HepG2 (cell line): Measurements from ENCODE around the gene JPT2. TPM values are rescaled to one million over a fixed set of nuclear protein-coding genes. Genes with fewer than 3 reads are reported as not detected.
A peak's percentile ranks its signal among the peaks of the same experiment; 100 is the strongest.

Source experiments
- ATAC-seq: fragments of 200-7000 bp; cut with Tn5 transposase; 3 replicates; pipeline ENCODE4 v1.9.1; 2020; ENCODE audit warnings: mild to moderate bottlenecking, moderate library complexity
- BruUV-seq: library from RNA; stranded (reverse); fragments of 400-500 nt; replicated peaks from 2 replicates; lab custom pipeline; 2021; lab: Mats Ljungman, UMichigan
- CTCF ChIA-PET: fragments of 300-600 bp; formaldehyde crosslinking; extraction: SDS; loops from one replicate; lab custom pipeline; 2021; ENCODE audit warnings: low total read pairs, inconsistent platforms, low intra/inter-chr PET ratio; lab: Yijun Ruan, JAX
- POLR2A ChIA-PET: fragments of 350-600 bp; sonication (Branson Sonifier 250); formaldehyde crosslinking; loops from one replicate; lab custom pipeline; 2020; ENCODE audit warnings: antibody characterized with exemption, inconsistent platforms; lab: Yijun Ruan, JAX
- DNase-seq: peaks from one replicate; pipeline ENCODE4 v3.0.0-alpha.2; 2015; ENCODE audit warnings: low spot score
- FAIRE-seq: peaks from 3 replicates; lab custom pipeline; 2011; peaks lifted over from hg19 to GRCh38; lab: Jason Lieb, UNC
- H2AFZ ChIP-seq: one replicate; pipeline ENCODE4 v1.6.1; 2011; ENCODE audit warnings: low read length, inconsistent platforms
- H3K27ac ChIP-seq: fragments of 300-600 bp; 3 replicates; pipeline ENCODE4 v1.8.0; 2011; ENCODE audit warnings: mixed run types, mild to moderate bottlenecking, mixed read lengths, low read length, inconsistent platforms; ENCODE audit not compliant: insufficient read depth; ENCODE audit errors: extremely low read length
- H3K27me3 ChIP-seq, 2 experiments: fragments of 200-600 bp in 1 of 2; 2 replicates in 1 of 2; 3 replicates in 1 of 2; pipeline versions ENCODE4 v1.6.0 to v1.8.0; 2011; ENCODE audit warnings: low read length in 2 of 2, mild to moderate bottlenecking in 2 of 2, moderate library complexity in 2 of 2, inconsistent platforms in 1 of 2; ENCODE audit not compliant: insufficient read depth in 2 of 2, control insufficient read depth in 1 of 2
- H3K36me3 ChIP-seq, 2 experiments: fragments of 200-600 bp in 1 of 2; replicated peaks in 1 of 2; 2 replicates in 1 of 2; 3 replicates in 1 of 2; pipeline versions ENCODE4 v1.5.1 to v1.8.0; 2011; ENCODE audit warnings: low read length in 2 of 2, inconsistent platforms in 1 of 2; ENCODE audit not compliant: insufficient read depth in 2 of 2, control insufficient read depth in 1 of 2
- H3K4me1 ChIP-seq: 2 replicates; pipeline ENCODE4 v1.5.1; 2012; ENCODE audit warnings: low read length, inconsistent platforms; ENCODE audit not compliant: insufficient read depth
- H3K4me2 ChIP-seq: 2 replicates; pipeline ENCODE4 v1.6.0; 2011; ENCODE audit warnings: low read depth, low read length, inconsistent platforms
- H3K4me3 ChIP-seq, 3 experiments: fragments of 200-600 bp in 1 of 3; sonication (generic), shearing (Covaris generic) in 1 of 3; replicated peaks in 1 of 3; 2 replicates each; pipeline ENCODE4 v1.5.1; 2011 to 2016; ENCODE audit warnings: low read length in 3 of 3, inconsistent platforms in 2 of 3, low read depth in 2 of 3, mild to moderate bottlenecking in 2 of 3, control low read depth in 1 of 3, mixed read lengths in 1 of 3; ENCODE audit not compliant: insufficient read depth in 1 of 3
- H3K79me2 ChIP-seq: one replicate; pipeline ENCODE4 v1.6.1; 2011; ENCODE audit warnings: low read length, inconsistent platforms; ENCODE audit not compliant: insufficient read depth
- H3K9ac ChIP-seq: 2 replicates; pipeline ENCODE4 v1.6.0; 2011; ENCODE audit warnings: mild to moderate bottlenecking, low read depth, low read length, inconsistent platforms; ENCODE audit not compliant: insufficient read depth
- H3K9me3 ChIP-seq: 2 replicates; pipeline ENCODE4 v1.5.1; 2012; ENCODE audit warnings: mild to moderate bottlenecking, low read length
- H4K20me1 ChIP-seq: 2 replicates; pipeline ENCODE4 v1.6.0; 2011; ENCODE audit warnings: inconsistent platforms, mild to moderate bottlenecking, low read length, moderate library complexity; ENCODE audit not compliant: insufficient read depth
- AGO2 ChIP-seq: fragments of 200-400 bp; formaldehyde crosslinking; optimal IDR thresholded peaks from 2 replicates; pipeline ENCODE3; 2017; ENCODE audit warnings: mild to moderate bottlenecking, low read depth, low read length, moderate library complexity
- CREM ChIP-seq, 2 experiments: sonication (generic) in 1 of 2; formaldehyde crosslinking in 1 of 2; IDR thresholded peaks; 2 replicates each; pipeline versions ENCODE4 v1.4.0 to v1.6.1; 2016 to 2020; ENCODE audit warnings: antibody characterized with exemption in 1 of 2, mild to moderate bottlenecking in 1 of 2, missing genetic modification reagents in 1 of 2
- HDAC6 ChIP-seq: fragments of 200-600 bp; sonication (generic); IDR thresholded peaks from 2 replicates; pipeline ENCODE4 v1.7.0; 2017; ENCODE audit warnings: mild to moderate bottlenecking, antibody characterized with exemption, low read length, low read depth
- ZNF605 ChIP-seq: sonication (generic); formaldehyde crosslinking; IDR thresholded peaks from 2 replicates; pipeline ENCODE4 v1.8.0; 2022; ENCODE audit warnings: mild to moderate bottlenecking, missing genetic modification reagents
- WGBS: methylation state at CpG from one replicate; pipeline ENCODE4 v1.1.6; 2017; ENCODE audit warnings: low lambda C conversion rate; 5-methylcytosine and 5-hydroxymethylcytosine counted together
- in situ Hi-C: cut with HindIII; loops from 2 replicates; pipeline ENCODE4 v1.10.0; 2017; ENCODE audit warnings: low pct_unique_long_range_greater_than_20kb; ENCODE audit not compliant: extremely low pct_ligation_motif_present
- intact Hi-C: fragments of 100-400 bp; cut with micrococcal nuclease; formaldehyde crosslinking; loops from one replicate; pipeline ENCODE4 v1.10.0; 2022; ENCODE audit not compliant: unreplicated experiment
- polyA plus RNA-seq, 8 experiments: library from polyadenylated mRNA; depleted of rRNA in 3 of 8; stranded (reverse) in 7 of 8; unstranded in 1 of 8; fragments of >200 nt; fragmentation: Illumina TruSeq in 4 of 8; extraction: Trizol in 4 of 8; gene quantifications; 2 replicates each; pipeline versions ENCODE4 v1.2.1 to v1.2.3, GENCODE V29; 2011 to 2016; ENCODE audit warnings: low read depth in 4 of 8, missing spikeins in 1 of 8, mixed read lengths in 1 of 8; ENCODE audit not compliant: insufficient read depth in 1 of 8
- total RNA-seq, 5 experiments: library from RNA; depleted of rRNA; stranded (reverse); fragments of >200 nt; fragmentation: Illumina TruSeq; extraction: Trizol; gene quantifications; 2 replicates each; pipeline ENCODE4 v1.2.3, GENCODE V29; 2016; ENCODE audit warnings: low read depth in 1 of 5
- TF ChIP-seq, protein P1 (sequence below): sonication (generic); formaldehyde crosslinking; IDR thresholded peaks from 2 replicates; pipeline ENCODE4 v1.4.0; 2020; ENCODE audit warnings: missing genetic modification reagents
- TF ChIP-seq, protein P2 (sequence below): fragments of 450-650 bp; IDR thresholded peaks from 2 replicates; pipeline ENCODE4 v1.6.1; 2016

Gene JPT2
- total and polyA plus RNA-seq, 2 of the 13 experiments (the other 11 are each of a cell fraction or from before 2014, with no cell fraction given) = 53.5 to 89.4 TPM

DNA sequence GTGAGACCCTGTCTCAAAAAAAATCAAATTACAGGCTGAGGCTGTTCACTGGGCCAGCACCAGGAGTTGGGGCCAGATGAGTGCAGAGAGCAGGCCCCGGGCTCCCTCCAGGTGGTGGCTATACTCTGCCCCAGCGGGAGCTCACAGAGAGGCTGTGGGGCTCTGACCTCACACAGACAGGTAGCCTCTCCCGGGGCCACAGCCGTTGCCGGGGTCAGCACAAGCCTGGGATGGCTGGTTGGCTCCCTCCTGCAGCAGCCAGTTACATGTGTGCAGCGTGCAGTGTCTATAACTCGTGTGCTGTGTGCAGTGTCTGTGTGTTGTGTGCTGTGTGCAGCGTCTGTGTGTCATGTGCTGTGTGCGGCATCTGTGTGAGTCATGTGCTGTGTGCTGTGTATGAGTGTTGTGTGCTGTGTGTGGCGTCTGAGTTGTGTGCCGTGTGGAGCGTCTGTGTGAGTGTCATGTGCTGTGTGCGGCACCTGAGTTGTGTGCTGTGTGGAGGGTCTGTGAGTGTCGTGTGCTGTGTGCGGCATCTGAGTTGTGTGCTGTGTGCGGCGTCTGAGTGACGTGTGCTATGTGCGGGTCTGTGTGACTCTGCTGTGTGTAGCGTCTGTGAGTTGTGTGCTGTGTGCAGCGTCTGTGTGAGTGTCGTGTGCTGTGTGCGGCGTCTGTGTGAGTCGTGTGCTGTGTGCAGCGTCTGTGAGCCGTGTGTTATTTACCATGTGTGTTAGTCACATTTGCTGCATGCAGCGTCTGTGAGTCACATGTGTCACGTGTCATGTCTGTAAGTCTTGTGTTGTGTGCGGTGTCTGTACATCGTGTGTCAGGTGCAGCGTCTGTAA lies 48.8 kb downstream of the JPT2 start:
- H4K20me1 ChIP-seq = peaks cover 10% of the 10 kb centered on the region
- 97% methylated on average over 24 of the region's 32 CpGs for WGBS
- no TSS peak for BruUV-seq
- H3K36me3 ChIP-seq = peaks cover 29 to 54% of the 10 kb centered on the region in 2 experiments; a peak in 4 of 5 replicates
- DNase-seq = no peak
- no peak for FAIRE-seq
- TF ChIP-seq ZNF605 (CRISPR knock-in tag) (no peak), CREM (IDR thresholded peaks at IDR 0.05) (no peak), CREM (CRISPR knock-in tag; IDR thresholded peaks at IDR 0.05) (no peak), AGO2 (peak; percentile 62), HDAC6 (no peak)
- TF ChIP-seq, protein P1, sequence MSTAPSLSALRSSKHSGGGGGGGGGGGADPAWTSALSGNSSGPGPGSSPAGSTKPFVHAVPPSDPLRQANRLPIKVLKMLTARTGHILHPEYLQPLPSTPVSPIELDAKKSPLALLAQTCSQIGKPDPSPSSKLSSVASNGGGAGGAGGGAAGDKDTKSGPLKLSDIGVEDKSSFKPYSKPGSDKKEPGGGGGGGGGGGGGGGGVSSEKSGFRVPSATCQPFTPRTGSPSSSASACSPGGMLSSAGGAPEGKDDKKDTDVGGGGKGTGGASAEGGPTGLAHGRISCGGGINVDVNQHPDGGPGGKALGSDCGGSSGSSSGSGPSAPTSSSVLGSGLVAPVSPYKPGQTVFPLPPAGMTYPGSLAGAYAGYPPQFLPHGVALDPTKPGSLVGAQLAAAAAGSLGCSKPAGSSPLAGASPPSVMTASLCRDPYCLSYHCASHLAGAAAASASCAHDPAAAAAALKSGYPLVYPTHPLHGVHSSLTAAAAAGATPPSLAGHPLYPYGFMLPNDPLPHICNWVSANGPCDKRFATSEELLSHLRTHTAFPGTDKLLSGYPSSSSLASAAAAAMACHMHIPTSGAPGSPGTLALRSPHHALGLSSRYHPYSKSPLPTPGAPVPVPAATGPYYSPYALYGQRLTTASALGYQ (CRISPR knock-in tag) = no peak
- TF ChIP-seq, protein P2, sequence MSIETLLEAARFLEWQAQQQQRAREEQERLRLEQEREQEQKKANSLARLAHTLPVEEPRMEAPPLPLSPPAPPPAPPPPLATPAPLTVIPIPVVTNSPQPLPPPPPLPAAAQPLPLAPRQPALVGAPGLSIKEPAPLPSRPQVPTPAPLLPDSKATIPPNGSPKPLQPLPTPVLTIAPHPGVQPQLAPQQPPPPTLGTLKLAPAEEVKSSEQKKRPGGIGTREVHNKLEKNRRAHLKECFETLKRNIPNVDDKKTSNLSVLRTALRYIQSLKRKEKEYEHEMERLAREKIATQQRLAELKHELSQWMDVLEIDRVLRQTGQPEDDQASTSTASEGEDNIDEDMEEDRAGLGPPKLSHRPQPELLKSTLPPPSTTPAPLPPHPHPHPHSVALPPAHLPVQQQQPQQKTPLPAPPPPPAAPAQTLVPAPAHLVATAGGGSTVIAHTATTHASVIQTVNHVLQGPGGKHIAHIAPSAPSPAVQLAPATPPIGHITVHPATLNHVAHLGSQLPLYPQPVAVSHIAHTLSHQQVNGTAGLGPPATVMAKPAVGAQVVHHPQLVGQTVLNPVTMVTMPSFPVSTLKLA = peak; percentile 68
- POLR2A ChIA-PET = no interaction called here
- intact Hi-C loops (no loop called here), in situ Hi-C loops (no loop called here)
- CTCF ChIA-PET = no interaction called here
- no peak overlapping the region for H3K9ac ChIP-seq
- no peak overlapping the region for H3K4me3 ChIP-seq
- no peak overlapping the region for H3K4me2 ChIP-seq
- H3K9me3 ChIP-seq = no peaks in the 10 kb centered on the region
- H3K79me2 ChIP-seq = peaks cover 6% of the 10 kb centered on the region
- peaks cover 22% of the 10 kb centered on the region for H3K4me1 ChIP-seq
- no peak overlapping the region for H2AFZ ChIP-seq
- H3K27ac ChIP-seq = no peak overlapping the region
- H3K27me3 ChIP-seq = no peaks in the 10 kb centered on the region; a peak in 1 of 5 replicates
- ATAC-seq = no peak
